Breast epithelium (tissue), 4 donors: Measurements from ENCODE around the gene RTN1. TPM values are rescaled to one million over a fixed set of nuclear protein-coding genes. Genes with fewer than 3 reads are reported as not detected.

Experiments used
- DNase-seq, 2 donors: peaks; one replicate each; pipeline ENCODE4 v3.0.0-alpha.2; 2019; ENCODE audit warnings: low spot score in 2 of 2
- H3K27ac ChIP-seq, 2 donors: fragments of 200-600 bp; sonication (generic) in 1 of 2; one replicate each; pipeline ENCODE4 v1.5.1; 2016 to 2019; ENCODE audit warnings: mild to moderate bottlenecking in 1 of 2
- H3K27me3 ChIP-seq, 2 donors: fragments of 200-600 bp; sonication (generic) in 1 of 2; one replicate each; pipeline versions ENCODE4 v1.5.1 to v1.6.0; 2017 to 2019; ENCODE audit warnings: control low read depth in 1 of 2, mild to moderate bottlenecking in 1 of 2
- H3K36me3 ChIP-seq: fragments of 200-600 bp; one replicate; pipeline ENCODE4 v1.5.1; 2019
- H3K4me1 ChIP-seq, 2 donors: fragments of 200-600 bp; sonication (generic); one replicate each; pipeline ENCODE4 v1.5.1; 2016 to 2019; ENCODE audit warnings: control low read depth in 1 of 2
- H3K4me3 ChIP-seq, 3 donors: fragments of 200-600 bp; sonication (generic); 1 replicate in 2 of 3; 2 replicates in 1 of 3; pipeline ENCODE4 v1.5.1; 2016 to 2019; ENCODE audit warnings: mild to moderate bottlenecking in 3 of 3, moderate library complexity in 2 of 3
- H3K9me3 ChIP-seq, 2 donors: fragments of 200-600 bp; sonication (generic) in 1 of 2; one replicate each; pipeline ENCODE4 v1.5.1; 2016 to 2019; ENCODE audit warnings: control low read depth in 1 of 2
- CTCF ChIP-seq, 3 donors: fragments of 450-650 bp; IDR thresholded peaks; one replicate each; pipeline ENCODE4 v1.5.1; 2016 to 2017; ENCODE audit warnings: antibody characterized with exemption in 3 of 3, mild to moderate bottlenecking in 3 of 3, moderate library complexity in 3 of 3
- POLR2A ChIP-seq: fragments of 450-650 bp; IDR thresholded peaks from one replicate; pipeline ENCODE4 v1.6.1; 2016; ENCODE audit warnings: antibody characterized with exemption, mild to moderate bottlenecking, moderate library complexity
- POLR2AphosphoS5 ChIP-seq, 3 donors: sonication (generic); formaldehyde crosslinking; IDR thresholded peaks; one replicate each; pipeline ENCODE4 v1.6.1; 2017; ENCODE audit warnings: antibody characterized with exemption in 3 of 3
- intact Hi-C: fragments of 100-400 bp; cut with DNase I; formaldehyde crosslinking; loops from one replicate; pipeline ENCODE4 v1.15.1; 2023; ENCODE audit warnings: low total_unique reads
- total RNA-seq, 3 donors: library from RNA; depleted of rRNA; stranded (reverse); fragments of >200 nt; gene quantifications; one replicate each; pipeline ENCODE4 v1.1.0, GENCODE V29; 2016

The RTN1 gene
- total RNA-seq, 3 donors from 2014 or later, result 10.8 to 44.5 (median 17.7) TPM

GRCh38 chr14:59811815-59812214 is 58.8 kb downstream of the RTN1 start:
- intact Hi-C loops, result no loop called here
- Histone ChIP-seq H3K9me3 (no peaks in the 10 kb centered on the region), H3K36me3 (no peaks in the 10 kb centered on the region), H3K27me3 (no peaks in the 10 kb centered on the region), H3K4me1 (no peaks in the 10 kb centered on the region), H3K4me3 (no peak overlapping the region), H3K27ac (no peak overlapping the region)
- DNase-seq, result no peak
- TF ChIP-seq POLR2AphosphoS5 (IDR thresholded peaks at IDR 0.05) (no peak), POLR2A (no peak), CTCF (IDR thresholded peaks at IDR 0.05) (no peak)

- TF ChIP-seq POLR2AphosphoS5 (IDR thresholded peaks at IDR 0.05) (no peak), POLR2A (no peak), CTCF (IDR thresholded peaks at IDR 0.05) (no peak)
- H3K4me3 ChIP-seq, result no peak overlapping the region
- H3K27me3 ChIP-seq, result no peaks in the 10 kb centered on the region
- intact Hi-C loops, result no loop called here
- DNase-seq, result no peak
- no peaks in the 10 kb centered on the region for H3K36me3 ChIP-seq
- no peaks in the 10 kb centered on the region for H3K9me3 ChIP-seq
- no peak overlapping the region for H3K27ac ChIP-seq
- H3K4me1 ChIP-seq, result no peaks in the 10 kb centered on the region
Measured at GRCh38 chr14:59811073-59811472, 59.5 kb downstream of the RTN1 start.

- no peaks in the 10 kb centered on the region for H3K4me1 ChIP-seq
- no peaks in the 10 kb centered on the region for H3K36me3 ChIP-seq
- no peaks in the 10 kb centered on the region for H3K9me3 ChIP-seq
- no peak overlapping the region for H3K27ac ChIP-seq
- no peaks in the 10 kb centered on the region for H3K27me3 ChIP-seq
- H3K4me3 ChIP-seq, result no peak overlapping the region
- TF ChIP-seq POLR2AphosphoS5 (IDR thresholded peaks at IDR 0.05), result no peak
- TF ChIP-seq POLR2A, result no peak
- TF ChIP-seq CTCF (IDR thresholded peaks at IDR 0.05), result no peak
- DNase-seq, result no peak
- intact Hi-C loops, result no loop called here
Measured at GRCh38 chr14:59803052-59803540, 67.5 kb downstream of the RTN1 start.

- Histone ChIP-seq H3K27me3 (no peaks in the 10 kb centered on the region), H3K36me3 (no peaks in the 10 kb centered on the region), H3K27ac (no peak overlapping the region), H3K4me3 (no peak overlapping the region), H3K9me3 (no peaks in the 10 kb centered on the region), H3K4me1 (peaks cover 0 to 5% of the 10 kb centered on the region in 2 donors)
- intact Hi-C loops, result no loop called here
- no peak for DNase-seq
- no peak for TF ChIP-seq POLR2AphosphoS5 (IDR thresholded peaks at IDR 0.05)
- no peak for TF ChIP-seq POLR2A
- no peak for TF ChIP-seq CTCF (IDR thresholded peaks at IDR 0.05)
Measured at GRCh38 chr14:59788176-59788575, 82.4 kb downstream of the RTN1 start.

- no peak for DNase-seq
- intact Hi-C loops, result no loop called here
- H3K27ac ChIP-seq, result no peak overlapping the region
- no peaks in the 10 kb centered on the region for H3K27me3 ChIP-seq
- no peaks in the 10 kb centered on the region for H3K9me3 ChIP-seq
- H3K4me3 ChIP-seq, result no peak overlapping the region
- H3K4me1 ChIP-seq, result peaks cover 0 to 5% of the 10 kb centered on the region in 2 donors
- no peaks in the 10 kb centered on the region for H3K36me3 ChIP-seq
- TF ChIP-seq CTCF (IDR thresholded peaks at IDR 0.05), result no peak
- no peak for TF ChIP-seq POLR2AphosphoS5 (IDR thresholded peaks at IDR 0.05)
- no peak for TF ChIP-seq POLR2A
Measured at GRCh38 chr14:59787045-59787674, 83.4 kb downstream of the RTN1 start.
